ENCODE measurements around the gene WDR88. TPM values are rescaled to one million over a fixed set of nuclear protein-coding genes. Genes with fewer than 3 reads are reported as not detected.
"Not testable (repeated sequence)": the region's sequence is repeated elsewhere in the genome, so short reads cannot be mapped to it uniquely, and the experiment has no call there.

WDR88 gene
- total RNA-seq, 1 donor from 2014 or later, result not detected

DNA sequence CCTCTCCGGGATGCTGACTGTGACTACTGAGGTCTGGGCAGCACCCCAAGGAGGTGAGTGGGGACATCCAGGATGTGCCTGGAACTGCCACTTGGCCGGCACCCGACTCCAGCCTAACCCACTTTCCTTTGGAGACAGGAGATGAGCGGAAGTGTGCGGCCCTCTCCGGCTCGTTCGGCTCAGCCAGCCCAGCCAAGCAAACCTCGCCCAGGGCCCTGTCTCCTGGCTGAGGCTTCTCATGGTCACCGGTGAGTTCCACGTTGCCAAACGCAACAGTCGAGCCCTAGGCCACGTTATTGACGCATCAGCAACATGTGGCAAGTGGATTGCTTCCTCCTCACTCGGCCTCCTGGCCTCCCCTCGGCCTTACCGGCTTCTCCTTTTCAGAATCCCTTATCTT is 88.2 kb downstream of the WDR88 start:
- Mint-ChIP-seq H3K27me3 (ENCODE audit: unreplicated experiment) (peaks cover 13% of the 10 kb centered on the region), H3K4me3 (ENCODE audit: unreplicated experiment) (no peak overlapping the region), H3K36me3 (ENCODE audit: low read depth, unreplicated experiment) (no peaks in the 10 kb centered on the region), H3K4me1 (ENCODE audit: unreplicated experiment) (peaks cover 3% of the 10 kb centered on the region), H3K27ac (ENCODE audit: unreplicated experiment) (no peak overlapping the region), H3K9me3 (ENCODE audit: unreplicated experiment) (no peaks in the 10 kb centered on the region)
- no peak for DNase-seq (ENCODE audit: low spot score)
- TF ChIP-seq, protein P1, sequence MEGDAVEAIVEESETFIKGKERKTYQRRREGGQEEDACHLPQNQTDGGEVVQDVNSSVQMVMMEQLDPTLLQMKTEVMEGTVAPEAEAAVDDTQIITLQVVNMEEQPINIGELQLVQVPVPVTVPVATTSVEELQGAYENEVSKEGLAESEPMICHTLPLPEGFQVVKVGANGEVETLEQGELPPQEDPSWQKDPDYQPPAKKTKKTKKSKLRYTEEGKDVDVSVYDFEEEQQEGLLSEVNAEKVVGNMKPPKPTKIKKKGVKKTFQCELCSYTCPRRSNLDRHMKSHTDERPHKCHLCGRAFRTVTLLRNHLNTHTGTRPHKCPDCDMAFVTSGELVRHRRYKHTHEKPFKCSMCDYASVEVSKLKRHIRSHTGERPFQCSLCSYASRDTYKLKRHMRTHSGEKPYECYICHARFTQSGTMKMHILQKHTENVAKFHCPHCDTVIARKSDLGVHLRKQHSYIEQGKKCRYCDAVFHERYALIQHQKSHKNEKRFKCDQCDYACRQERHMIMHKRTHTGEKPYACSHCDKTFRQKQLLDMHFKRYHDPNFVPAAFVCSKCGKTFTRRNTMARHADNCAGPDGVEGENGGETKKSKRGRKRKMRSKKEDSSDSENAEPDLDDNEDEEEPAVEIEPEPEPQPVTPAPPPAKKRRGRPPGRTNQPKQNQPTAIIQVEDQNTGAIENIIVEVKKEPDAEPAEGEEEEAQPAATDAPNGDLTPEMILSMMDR (IDR thresholded peaks at IDR 0.05; ENCODE audit: unreplicated experiment), result no peak

DNA sequence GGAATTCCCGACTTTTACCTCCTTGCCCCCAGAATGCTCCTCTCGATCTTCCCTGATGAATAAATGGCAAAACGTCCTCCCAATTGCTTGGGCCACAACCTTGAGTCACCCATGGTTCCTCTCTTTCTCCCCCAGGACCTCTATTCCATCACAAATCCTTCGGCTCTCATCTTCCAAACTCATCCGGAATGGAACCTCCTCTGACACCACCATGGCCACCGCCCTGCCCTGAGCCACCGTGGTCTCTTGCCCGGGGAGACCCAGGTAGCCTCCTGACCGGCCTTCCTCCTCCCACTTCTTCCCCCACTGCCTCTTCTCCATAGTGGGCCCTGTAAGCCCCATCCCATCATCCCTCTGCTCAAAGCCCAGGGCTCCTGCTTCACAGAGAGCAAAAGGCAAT is 88.8 kb downstream of the WDR88 start:
- TF ChIP-seq, protein P1 (IDR thresholded peaks at IDR 0.05; ENCODE audit: unreplicated experiment), result no peak
- H3K27me3 Mint-ChIP-seq (ENCODE audit: unreplicated experiment), result peaks cover 14% of the 10 kb centered on the region
- H3K4me1 Mint-ChIP-seq (ENCODE audit: unreplicated experiment), result peaks cover 3% of the 10 kb centered on the region
- no peaks in the 10 kb centered on the region for H3K9me3 Mint-ChIP-seq (ENCODE audit: unreplicated experiment)
- DNase-seq (ENCODE audit: low spot score), result no peak
- no peak overlapping the region for H3K27ac Mint-ChIP-seq (ENCODE audit: unreplicated experiment)
- no peaks in the 10 kb centered on the region for H3K36me3 Mint-ChIP-seq (ENCODE audit: low read depth, unreplicated experiment)
- no peak overlapping the region for H3K4me3 Mint-ChIP-seq (ENCODE audit: unreplicated experiment)

DNA sequence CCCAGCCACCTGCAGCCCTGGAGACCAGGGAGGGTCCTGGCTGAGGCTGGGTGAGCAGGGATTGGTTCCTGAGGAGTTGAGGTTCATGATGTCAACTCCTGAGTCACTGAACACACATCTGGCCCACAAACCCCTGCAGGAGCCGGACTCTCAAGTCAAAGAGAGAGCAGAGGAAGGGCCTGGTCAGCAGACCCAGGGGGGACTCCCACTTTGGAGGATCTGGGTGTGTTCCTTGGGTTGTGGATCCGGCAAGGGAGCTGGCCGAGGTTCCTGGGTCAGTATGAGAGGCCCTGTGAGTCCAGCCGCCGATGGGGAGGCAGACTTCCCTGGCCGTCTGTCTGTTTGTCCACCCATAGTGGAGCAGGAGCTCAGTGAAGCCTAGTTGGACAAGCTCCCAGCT is 89.7 kb downstream of the WDR88 start:
- Mint-ChIP-seq H3K9me3 (ENCODE audit: unreplicated experiment) (no peaks in the 10 kb centered on the region), H3K4me3 (ENCODE audit: unreplicated experiment) (no peak overlapping the region), H3K27me3 (ENCODE audit: unreplicated experiment) (peaks cover 14% of the 10 kb centered on the region), H3K27ac (ENCODE audit: unreplicated experiment) (no peak overlapping the region), H3K36me3 (ENCODE audit: low read depth, unreplicated experiment) (peaks cover 3% of the 10 kb centered on the region), H3K4me1 (ENCODE audit: unreplicated experiment) (peaks cover 7% of the 10 kb centered on the region)
- TF ChIP-seq, protein P1 (IDR thresholded peaks at IDR 0.05; ENCODE audit: unreplicated experiment), result no peak
- no peak for DNase-seq (ENCODE audit: low spot score)

DNA sequence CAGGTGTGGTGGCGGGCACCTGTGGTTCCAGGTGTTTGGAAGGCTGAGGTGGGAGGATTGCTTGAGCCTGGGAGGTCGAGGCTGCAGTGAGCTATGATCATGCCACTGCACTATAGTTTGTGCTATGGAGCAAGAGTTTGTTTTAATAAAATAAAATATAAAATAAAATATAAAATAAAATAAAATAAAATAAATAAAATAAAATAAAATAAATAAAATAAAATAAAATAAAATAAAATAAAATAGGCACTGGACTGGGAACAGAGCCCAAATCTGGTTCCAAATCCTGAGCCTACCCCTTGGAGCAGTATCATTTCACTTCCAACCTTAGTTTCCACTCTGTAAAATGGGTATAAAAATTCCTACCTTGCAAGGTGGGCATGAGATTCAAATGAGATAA is 90.3 kb downstream of the WDR88 start:
- H3K36me3 Mint-ChIP-seq (ENCODE audit: low read depth, unreplicated experiment); DNase-seq (ENCODE audit: low spot score); H3K4me1 Mint-ChIP-seq (ENCODE audit: unreplicated experiment); H3K27ac Mint-ChIP-seq (ENCODE audit: unreplicated experiment); H3K9me3 Mint-ChIP-seq (ENCODE audit: unreplicated experiment); H3K4me3 Mint-ChIP-seq (ENCODE audit: unreplicated experiment): not testable (repeated sequence)
- H3K27me3 Mint-ChIP-seq (ENCODE audit: unreplicated experiment), result peaks cover 15% of the 10 kb centered on the region

DNA sequence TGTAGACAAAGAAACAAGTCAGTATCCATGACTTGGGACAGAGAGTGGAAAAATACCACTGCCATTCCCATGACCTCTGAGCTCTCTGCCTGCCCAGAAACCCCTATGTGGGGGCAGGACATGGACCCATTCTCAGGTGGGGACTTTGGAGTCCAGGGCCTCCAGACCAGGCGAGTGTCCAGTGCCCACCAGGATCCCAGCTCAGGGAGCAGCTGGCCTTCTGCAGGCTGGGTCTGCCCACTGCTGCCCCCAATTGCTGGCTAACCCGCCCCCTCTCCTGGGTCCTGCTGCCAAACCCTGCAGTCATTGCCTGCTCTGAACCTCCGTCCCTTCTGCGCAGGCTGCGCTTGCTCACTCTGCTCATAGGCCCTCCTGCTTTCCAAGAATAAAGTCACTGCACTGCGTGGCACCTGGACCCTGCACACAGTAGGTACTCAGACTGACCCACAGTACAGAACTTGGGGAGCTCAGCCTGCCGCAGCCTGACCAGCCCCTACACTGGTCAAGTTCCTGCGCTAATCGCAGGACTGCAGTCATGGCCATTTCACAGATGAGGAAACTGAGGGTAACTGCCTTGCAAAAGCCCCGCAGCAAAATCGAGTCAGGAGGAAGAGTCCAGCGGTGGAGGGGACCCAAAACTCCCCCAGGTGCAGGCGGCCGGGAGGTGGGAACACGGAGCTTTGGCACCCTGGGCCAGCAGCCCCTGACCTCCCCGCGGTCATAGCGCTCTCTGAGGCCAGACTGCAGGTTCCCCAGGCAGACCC is 93.0 kb downstream of the WDR88 start:
- peaks cover 3% of the 10 kb centered on the region for H3K36me3 Mint-ChIP-seq (ENCODE audit: low read depth, unreplicated experiment)
- H3K4me1 Mint-ChIP-seq (ENCODE audit: unreplicated experiment), result peaks cover 7% of the 10 kb centered on the region
- no peak overlapping the region for H3K4me3 Mint-ChIP-seq (ENCODE audit: unreplicated experiment)
- no peaks in the 10 kb centered on the region for H3K9me3 Mint-ChIP-seq (ENCODE audit: unreplicated experiment)
- TF ChIP-seq, protein P1 (IDR thresholded peaks at IDR 0.05; ENCODE audit: unreplicated experiment), result no peak
- peak overlapping the region; percentile 42 for H3K27ac Mint-ChIP-seq (ENCODE audit: unreplicated experiment)
- peaks cover 22% of the 10 kb centered on the region for H3K27me3 Mint-ChIP-seq (ENCODE audit: unreplicated experiment)
- DNase-seq (ENCODE audit: low spot score), result no peak

Other genes starting within 250 kb of the WDR88 start
- gene CEP89, start 160.2 kb upstream of the WDR88 start, total RNA-seq (ENCODE audit: unreplicated experiment), result 34.3 TPM
- 2.8 TPM for gene FAAP24, start 159.9 kb upstream of the WDR88 start, total RNA-seq (ENCODE audit: unreplicated experiment)
- 4.5 TPM for gene RHPN2, start 67.2 kb upstream of the WDR88 start, total RNA-seq (ENCODE audit: unreplicated experiment)
- 8.7 TPM for gene GPATCH1, start 50.9 kb upstream of the WDR88 start, total RNA-seq (ENCODE audit: unreplicated experiment)
- 5.4 TPM for gene LRP3, start 62.2 kb downstream of the WDR88 start, total RNA-seq (ENCODE audit: unreplicated experiment)
- 4.4 TPM for gene SLC7A10, start 93.7 kb downstream of the WDR88 start, total RNA-seq (ENCODE audit: unreplicated experiment)
- 0.59 TPM for gene CEBPA, start 170.4 kb downstream of the WDR88 start, total RNA-seq (ENCODE audit: unreplicated experiment)
- gene CEBPG, start 241.6 kb downstream of the WDR88 start, total RNA-seq (ENCODE audit: unreplicated experiment), result 20.7 TPM

All from endothelial cell (in vitro differentiated cells).